ENCODE results near the gene AMACR. TPM values are rescaled to one million over a fixed set of nuclear protein-coding genes. Genes with fewer than 3 reads are reported as not detected.

AMACR gene
- total and polyA plus RNA-seq, 2 experiments from 2014 or later, result 6.7 to 12.6 TPM

DNA sequence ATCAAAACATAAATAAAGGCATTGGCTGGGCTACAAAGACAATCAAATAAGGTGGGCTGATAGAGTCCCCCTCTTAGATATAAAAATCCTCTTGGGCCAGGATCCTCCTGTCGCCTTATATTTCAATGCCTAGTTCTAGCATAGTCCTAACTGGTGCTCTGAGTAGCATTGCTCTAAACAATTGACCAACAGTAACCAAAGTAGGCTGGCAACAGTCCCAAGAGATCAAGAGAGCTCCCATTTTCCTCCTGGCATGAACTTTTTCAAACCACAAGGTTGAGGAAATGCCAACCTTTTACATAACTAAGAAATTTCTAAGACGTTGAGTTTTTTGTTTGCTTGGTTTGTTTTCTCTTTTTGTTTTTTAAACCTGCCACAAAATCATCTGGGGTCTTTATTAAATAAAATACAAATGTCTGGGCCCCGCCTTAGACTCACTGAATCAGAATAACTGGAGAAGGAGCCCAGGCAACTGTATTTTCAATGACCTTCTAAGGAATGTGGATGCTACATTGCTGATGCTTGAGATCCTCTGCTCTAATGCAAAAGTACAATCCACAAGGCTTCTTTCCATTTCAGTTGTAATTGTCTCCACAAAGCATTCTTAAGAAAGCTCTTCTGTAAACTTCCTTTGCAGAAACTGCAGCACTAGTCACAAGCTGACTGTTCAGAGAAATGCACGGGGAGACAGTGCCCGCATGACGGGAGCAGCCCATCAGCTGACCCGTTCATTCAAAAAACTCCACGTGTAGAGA is 26.3 kb downstream of the AMACR start (continued):
- TF ChIP-seq CREB1 (CRISPR knock-in tag; IDR thresholded peaks at IDR 0.05; ENCODE audit: low read depth) (no peak), JUNB (IDR thresholded peaks at IDR 0.05; ENCODE audit: unreplicated experiment) (no peak), STAT1 (IDR thresholded peaks at IDR 0.05; ENCODE audit: unreplicated experiment) (no peak)

- H3K27me3 ChIP-seq (ENCODE audit: insufficient read depth), result no peaks in the 10 kb centered on the region
- H3K4me3 ChIP-seq, result no peak overlapping the region
- H3K4me2 ChIP-seq, result no peak overlapping the region
- H3K36me3 ChIP-seq (ENCODE audit: insufficient read depth), result no peaks in the 10 kb centered on the region
- Mint-ChIP-seq H3K27me3 (ENCODE audit: insufficient read depth, low read depth, poor library complexity) (no peaks in the 10 kb centered on the region), H3K36me3 (ENCODE audit: low read depth) (no peaks in the 10 kb centered on the region), H3K27ac (no peak overlapping the region), H3K4me3 (no peak overlapping the region), H3K9me3 (no peaks in the 10 kb centered on the region; the same call in 2 of the 3 replicates), H3K4me1 (peaks cover 40% of the 10 kb centered on the region)
- peaks cover 45% of the 10 kb centered on the region for H3K4me1 ChIP-seq (ENCODE audit: insufficient read depth)
- peaks cover 4% of the 10 kb centered on the region for H3F3A ChIP-seq (replicated peaks; ENCODE audit: low read depth)
- H3K79me2 ChIP-seq (replicated peaks; ENCODE audit: insufficient read depth), result no peaks in the 10 kb centered on the region
- ATAC-seq, result no peak
- no peak for DNase-seq (ENCODE audit: low spot score)
- H2AFZ ChIP-seq, result no peak overlapping the region
- no peaks in the 10 kb centered on the region for H4K20me1 ChIP-seq (replicated peaks; ENCODE audit: insufficient read depth)
- peaks cover 12% of the 10 kb centered on the region for H3K9me2 ChIP-seq (ENCODE audit: insufficient read depth)
- TF ChIP-seq EZH2 (IDR thresholded peaks at IDR 0.05; ENCODE audit: low read depth, unreplicated experiment), result no peak
- TF ChIP-seq, protein P1, sequence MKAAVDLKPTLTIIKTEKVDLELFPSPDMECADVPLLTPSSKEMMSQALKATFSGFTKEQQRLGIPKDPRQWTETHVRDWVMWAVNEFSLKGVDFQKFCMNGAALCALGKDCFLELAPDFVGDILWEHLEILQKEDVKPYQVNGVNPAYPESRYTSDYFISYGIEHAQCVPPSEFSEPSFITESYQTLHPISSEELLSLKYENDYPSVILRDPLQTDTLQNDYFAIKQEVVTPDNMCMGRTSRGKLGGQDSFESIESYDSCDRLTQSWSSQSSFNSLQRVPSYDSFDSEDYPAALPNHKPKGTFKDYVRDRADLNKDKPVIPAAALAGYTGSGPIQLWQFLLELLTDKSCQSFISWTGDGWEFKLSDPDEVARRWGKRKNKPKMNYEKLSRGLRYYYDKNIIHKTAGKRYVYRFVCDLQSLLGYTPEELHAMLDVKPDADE (IDR thresholded peaks at IDR 0.05), result no peak
- H3K27ac ChIP-seq (ENCODE audit: low read depth), result 0 out of 2 replicates have a peak overlapping the region, but pooled peaks have one; percentile 10
Measured at GRCh38 chr5:33980030-33980429, 27.8 kb downstream of the AMACR start.

DNA sequence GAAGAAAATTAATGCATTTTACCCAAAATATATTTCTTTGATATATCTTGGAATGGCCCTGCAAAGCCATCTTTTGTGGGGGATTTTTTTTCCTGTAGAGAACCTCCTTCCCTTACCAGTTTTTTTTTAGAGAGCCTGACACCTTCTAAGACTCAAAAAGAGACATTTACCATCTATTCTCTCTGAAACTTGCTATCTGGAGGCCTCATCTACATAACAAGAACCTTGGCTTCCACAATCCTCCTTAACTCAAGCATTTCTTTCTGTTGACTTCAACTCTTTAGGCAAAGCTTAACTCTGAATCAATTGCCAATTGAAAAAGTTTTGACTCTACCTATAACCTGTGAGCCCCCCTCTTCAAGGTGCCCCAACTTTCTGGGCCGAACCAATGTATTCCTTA is 29.5 kb downstream of the AMACR start:
- no peaks in the 10 kb centered on the region for H4K20me1 ChIP-seq (replicated peaks; ENCODE audit: insufficient read depth)
- ATAC-seq, result peak; percentile 75
- peaks cover 45% of the 10 kb centered on the region for H3K4me1 Mint-ChIP-seq
- TF ChIP-seq, protein P2, sequence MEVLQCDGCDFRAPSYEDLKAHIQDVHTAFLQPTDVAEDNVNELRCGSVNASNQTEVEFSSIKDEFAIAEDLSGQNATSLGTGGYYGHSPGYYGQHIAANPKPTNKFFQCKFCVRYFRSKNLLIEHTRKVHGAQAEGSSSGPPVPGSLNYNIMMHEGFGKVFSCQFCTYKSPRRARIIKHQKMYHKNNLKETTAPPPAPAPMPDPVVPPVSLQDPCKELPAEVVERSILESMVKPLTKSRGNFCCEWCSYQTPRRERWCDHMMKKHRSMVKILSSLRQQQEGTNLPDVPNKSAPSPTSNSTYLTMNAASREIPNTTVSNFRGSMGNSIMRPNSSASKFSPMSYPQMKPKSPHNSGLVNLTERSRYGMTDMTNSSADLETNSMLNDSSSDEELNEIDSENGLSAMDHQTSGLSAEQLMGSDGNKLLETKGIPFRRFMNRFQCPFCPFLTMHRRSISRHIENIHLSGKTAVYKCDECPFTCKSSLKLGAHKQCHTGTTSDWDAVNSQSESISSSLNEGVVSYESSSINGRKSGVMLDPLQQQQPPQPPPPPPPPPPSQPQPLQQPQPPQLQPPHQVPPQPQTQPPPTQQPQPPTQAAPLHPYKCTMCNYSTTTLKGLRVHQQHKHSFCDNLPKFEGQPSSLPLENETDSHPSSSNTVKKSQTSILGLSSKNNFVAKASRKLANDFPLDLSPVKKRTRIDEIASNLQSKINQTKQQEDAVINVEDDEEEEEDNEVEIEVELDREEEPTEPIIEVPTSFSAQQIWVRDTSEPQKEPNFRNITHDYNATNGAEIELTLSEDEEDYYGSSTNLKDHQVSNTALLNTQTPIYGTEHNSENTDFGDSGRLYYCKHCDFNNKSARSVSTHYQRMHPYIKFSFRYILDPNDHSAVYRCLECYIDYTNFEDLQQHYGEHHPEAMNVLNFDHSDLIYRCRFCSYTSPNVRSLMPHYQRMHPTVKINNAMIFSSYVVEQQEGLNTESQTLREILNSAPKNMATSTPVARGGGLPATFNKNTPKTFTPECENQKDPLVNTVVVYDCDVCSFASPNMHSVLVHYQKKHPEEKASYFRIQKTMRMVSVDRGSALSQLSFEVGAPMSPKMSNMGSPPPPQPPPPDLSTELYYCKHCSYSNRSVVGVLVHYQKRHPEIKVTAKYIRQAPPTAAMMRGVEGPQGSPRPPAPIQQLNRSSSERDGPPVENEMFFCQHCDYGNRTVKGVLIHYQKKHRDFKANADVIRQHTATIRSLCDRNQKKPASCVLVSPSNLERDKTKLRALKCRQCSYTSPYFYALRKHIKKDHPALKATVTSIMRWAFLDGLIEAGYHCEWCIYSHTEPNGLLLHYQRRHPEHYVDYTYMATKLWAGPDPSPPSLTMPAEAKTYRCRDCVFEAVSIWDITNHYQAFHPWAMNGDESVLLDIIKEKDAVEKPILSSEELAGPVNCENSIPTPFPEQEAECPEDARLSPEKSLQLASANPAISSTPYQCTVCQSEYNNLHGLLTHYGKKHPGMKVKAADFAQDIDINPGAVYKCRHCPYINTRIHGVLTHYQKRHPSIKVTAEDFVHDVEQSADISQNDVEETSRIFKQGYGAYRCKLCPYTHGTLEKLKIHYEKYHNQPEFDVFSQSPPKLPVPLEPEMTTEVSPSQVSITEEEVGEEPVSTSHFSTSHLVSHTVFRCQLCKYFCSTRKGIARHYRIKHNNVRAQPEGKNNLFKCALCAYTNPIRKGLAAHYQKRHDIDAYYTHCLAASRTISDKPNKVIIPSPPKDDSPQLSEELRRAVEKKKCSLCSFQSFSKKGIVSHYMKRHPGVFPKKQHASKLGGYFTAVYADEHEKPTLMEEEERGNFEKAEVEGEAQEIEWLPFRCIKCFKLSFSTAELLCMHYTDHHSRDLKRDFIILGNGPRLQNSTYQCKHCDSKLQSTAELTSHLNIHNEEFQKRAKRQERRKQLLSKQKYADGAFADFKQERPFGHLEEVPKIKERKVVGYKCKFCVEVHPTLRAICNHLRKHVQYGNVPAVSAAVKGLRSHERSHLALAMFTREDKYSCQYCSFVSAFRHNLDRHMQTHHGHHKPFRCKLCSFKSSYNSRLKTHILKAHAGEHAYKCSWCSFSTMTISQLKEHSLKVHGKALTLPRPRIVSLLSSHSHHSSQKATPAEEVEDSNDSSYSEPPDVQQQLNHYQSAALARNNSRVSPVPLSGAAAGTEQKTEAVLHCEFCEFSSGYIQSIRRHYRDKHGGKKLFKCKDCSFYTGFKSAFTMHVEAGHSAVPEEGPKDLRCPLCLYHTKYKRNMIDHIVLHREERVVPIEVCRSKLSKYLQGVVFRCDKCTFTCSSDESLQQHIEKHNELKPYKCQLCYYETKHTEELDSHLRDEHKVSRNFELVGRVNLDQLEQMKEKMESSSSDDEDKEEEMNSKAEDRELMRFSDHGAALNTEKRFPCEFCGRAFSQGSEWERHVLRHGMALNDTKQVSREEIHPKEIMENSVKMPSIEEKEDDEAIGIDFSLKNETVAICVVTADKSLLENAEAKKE (CRISPR knock-in tag; IDR thresholded peaks at IDR 0.05), result peak; percentile 92
- TF ChIP-seq ZNF331 (CRISPR knock-in tag; IDR thresholded peaks at IDR 0.05; ENCODE audit: low read depth), result no peak
- H3K79me2 ChIP-seq (replicated peaks; ENCODE audit: insufficient read depth), result no peaks in the 10 kb centered on the region
- peaks cover 55% of the 10 kb centered on the region for H3K4me1 ChIP-seq (ENCODE audit: insufficient read depth)
- no peaks in the 10 kb centered on the region; the same call in 2 of the 3 replicates for H3K9me3 Mint-ChIP-seq
- peak overlapping the region; percentile 20; the same call in 1 of the 3 replicates for H3K4me3 Mint-ChIP-seq
- peak overlapping the region; percentile 11 for H3K4me3 ChIP-seq
- H3K9me2 ChIP-seq (ENCODE audit: insufficient read depth), result peaks cover 9% of the 10 kb centered on the region; the same call in 1 of the 2 replicates
- H3K27me3 ChIP-seq (ENCODE audit: insufficient read depth), result no peaks in the 10 kb centered on the region
- no peaks in the 10 kb centered on the region; the same call in 1 of the 2 replicates for H3F3A ChIP-seq (replicated peaks; ENCODE audit: low read depth)
- H3K36me3 ChIP-seq (ENCODE audit: insufficient read depth), result no peaks in the 10 kb centered on the region
- H3K27ac Mint-ChIP-seq, result peak overlapping the region; percentile 70; the same call in 1 of the 2 replicates
- H3K27ac ChIP-seq (ENCODE audit: low read depth), result peak overlapping the region; percentile 83
- peak overlapping the region; percentile 52 for H3K4me2 ChIP-seq
- H2AFZ ChIP-seq, result no peak overlapping the region
- no peaks in the 10 kb centered on the region for H3K36me3 Mint-ChIP-seq (ENCODE audit: low read depth)
- peak; percentile 63 for DNase-seq (ENCODE audit: low spot score)
- H3K27me3 Mint-ChIP-seq (ENCODE audit: insufficient read depth, low read depth, poor library complexity), result no peaks in the 10 kb centered on the region
